PC-3 (cell line): ENCODE data around the gene RRP9. TPM values are rescaled to one million over a fixed set of nuclear protein-coding genes. Genes with fewer than 3 reads are reported as not detected.

Experiments used
- ATAC-seq: fragments of 200-7000 bp; cut with Tn5 transposase; 2 replicates; pipeline ENCODE4 v1.9.1; 2020; ENCODE audit warnings: mild to moderate bottlenecking, moderate library complexity
- BruUV-seq: library from RNA; stranded (reverse); fragments of 400-500 nt; replicated peaks from 2 replicates; lab custom pipeline; 2021; lab: Mats Ljungman, UMichigan
- CTCF ChIA-PET: fragments of 300-600 bp; sonication (Branson Sonifier 250); formaldehyde crosslinking; loops from one replicate; lab custom pipeline; 2022; ENCODE audit warnings: antibody characterized with exemption; lab: Charles Lee
- POLR2A ChIA-PET: fragments of 300-600 bp; sonication (Branson Sonifier 250); formaldehyde crosslinking; loops from one replicate; lab custom pipeline; 2022; ENCODE audit warnings: antibody characterized with exemption; ENCODE audit not compliant: unreplicated experiment; lab: Charles Lee
- DNase-seq: peaks from one replicate; pipeline ENCODE4 v3.0.0-alpha.2; 2015
- H2AFZ ChIP-seq: fragments of 300-600 bp; sonication (generic); 2 replicates; pipeline ENCODE4 v1.6.0; 2016; ENCODE audit warnings: antibody characterized with exemption, low read length
- H3F3A ChIP-seq: fragments of 300-600 bp; sonication (generic); one replicate; pipeline ENCODE4 v1.6.0; 2017; ENCODE audit warnings: antibody characterized with exemption, low read length, control low read depth, mild to moderate bottlenecking; ENCODE audit not compliant: unreplicated experiment
- H3K27ac ChIP-seq: fragments of 300-600 bp; sonication (generic); 2 replicates; pipeline ENCODE4 v1.5.1; 2016; ENCODE audit warnings: mild to moderate bottlenecking, low read length
- H3K27me3 ChIP-seq: fragments of 300-600 bp; sonication (generic); 2 replicates; pipeline ENCODE4 v1.6.1; 2016; ENCODE audit warnings: low read length, mixed read lengths
- H3K36me3 ChIP-seq: fragments of 300-600 bp; sonication (generic); 2 replicates; pipeline ENCODE4 v1.6.1; 2016; ENCODE audit warnings: low read depth, mixed run types, low read length, mixed read lengths
- H3K4me1 ChIP-seq: fragments of 300-600 bp; sonication (generic); 2 replicates; pipeline ENCODE4 v1.5.1; 2016; ENCODE audit warnings: low read length; ENCODE audit not compliant: insufficient read depth
- H3K4me2 ChIP-seq: fragments of 300-600 bp; sonication (generic); 2 replicates; pipeline ENCODE4 v1.6.0; 2016; ENCODE audit warnings: low read length
- H3K4me3 ChIP-seq: fragments of 300-600 bp; sonication (generic); 2 replicates; pipeline ENCODE4 v1.5.1; 2016; ENCODE audit warnings: mild to moderate bottlenecking, low read length, mixed read lengths
- H3K79me2 ChIP-seq: fragments of 300-600 bp; sonication (generic); 2 replicates; pipeline ENCODE4 v1.6.1; 2017; ENCODE audit warnings: low read length, mixed read lengths
- H3K9ac ChIP-seq: fragments of 300-600 bp; sonication (generic); 2 replicates; pipeline ENCODE4 v1.6.0; 2016; ENCODE audit warnings: mild to moderate bottlenecking, low read length
- H3K9me2 ChIP-seq: fragments of 300-600 bp; sonication (generic); replicated peaks from 2 replicates; pipeline ENCODE4 v1.6.1; 2016; ENCODE audit warnings: mixed run types, low read length, mixed read lengths
- H3K9me3 ChIP-seq: fragments of 300-600 bp; sonication (generic); 2 replicates; pipeline ENCODE4 v1.6.1; 2016; ENCODE audit warnings: low read length, mixed read lengths
- H4K20me1 ChIP-seq: fragments of 300-600 bp; sonication (generic); 2 replicates; pipeline ENCODE4 v1.6.1; 2016; ENCODE audit warnings: low read length, mixed read lengths
- CTCF ChIP-seq: fragments of 300-600 bp; sonication (generic); conservative IDR thresholded peaks from 2 replicates; pipeline ENCODE4 v1.5.1; 2017; ENCODE audit warnings: antibody characterized with exemption, low read depth, mild to moderate bottlenecking, low read length
- EZH2 ChIP-seq: fragments of 300-600 bp; sonication (generic); IDR thresholded peaks from one replicate; pipeline ENCODE4 v1.6.1; 2017; ENCODE audit warnings: antibody characterized with exemption, mild to moderate bottlenecking, low read length; ENCODE audit not compliant: unreplicated experiment
- EZH2phosphoT487 ChIP-seq: fragments of 300-600 bp; sonication (generic); IDR thresholded peaks from 2 replicates; pipeline ENCODE4 v1.6.1; 2018; ENCODE audit warnings: mild to moderate bottlenecking, antibody characterized with exemption, low read length, borderline replicate concordance
- intact Hi-C: fragments of 100-400 bp; cut with micrococcal nuclease; formaldehyde crosslinking; loops from 2 replicates; pipeline ENCODE4 v1.9.0; 2023
- total RNA-seq: library from RNA; depleted of rRNA; stranded (reverse); fragments of >200 nt; gene quantifications from 2 replicates; pipeline ENCODE4 v1.2.3, GENCODE V29; 2014

RRP9 gene
- total RNA-seq, 1 experiment from 2014 or later: 95.0 TPM

- ChIA-PET CTCF (no interaction called here), POLR2A (no interaction called here)
- Histone ChIP-seq H3K4me3 (no peak overlapping the region), H3K27me3 (no peaks in the 10 kb centered on the region), H3K79me2 (no peaks in the 10 kb centered on the region), H3K4me2 (no peak overlapping the region), H3K4me1 (0 out of 2 replicates have a peak, but pooled peaks cover 6% of the 10 kb centered on the region), H3F3A (no peaks in the 10 kb centered on the region), H3K9ac (no peak overlapping the region), H3K9me3 (no peaks in the 10 kb centered on the region), H2AFZ (no peak overlapping the region), H3K9me2 (no peaks in the 10 kb centered on the region), H4K20me1 (no peaks in the 10 kb centered on the region), H3K27ac (no peak overlapping the region), H3K36me3 (no peaks in the 10 kb centered on the region)
- ATAC-seq (no peak), DNase-seq (no peak)
- TF ChIP-seq EZH2phosphoT487 (no peak), CTCF (no peak), EZH2 (no peak)
- BruUV-seq: no TSS peak
- intact Hi-C loops: no loop called here
Measured at GRCh38 chr3:51950899-51951298, 9.2 kb upstream of the RRP9 start.

GRCh38 chr3:51949121-51949520 lies 7.4 kb upstream of the RRP9 start:
- ChIA-PET CTCF (no interaction called here), POLR2A (no interaction called here)
- TF ChIP-seq EZH2phosphoT487 (no peak), CTCF (no peak), EZH2 (no peak)

GRCh38 chr3:51948016-51948580 lies 6.4 kb upstream of the RRP9 start:
- ChIA-PET POLR2A (interaction anchor here (0.7 kb wide), 1 partner anchor 563 kb away, joined by 3 read pairs; the partner anchor contains the start of gene MANF), CTCF (no interaction called here)
- Histone ChIP-seq H3F3A (no peaks in the 10 kb centered on the region), H3K4me2 (no peak overlapping the region), H3K36me3 (no peaks in the 10 kb centered on the region), H3K79me2 (no peaks in the 10 kb centered on the region), H3K27me3 (no peaks in the 10 kb centered on the region), H3K9me2 (no peaks in the 10 kb centered on the region), H3K9me3 (no peaks in the 10 kb centered on the region), H3K9ac (no peak overlapping the region), H3K27ac (no peak overlapping the region), H2AFZ (no peak overlapping the region), H3K4me3 (no peak overlapping the region), H3K4me1 (peaks cover 6% of the 10 kb centered on the region), H4K20me1 (no peaks in the 10 kb centered on the region)
- BruUV-seq: no TSS peak
- ATAC-seq (no peak), DNase-seq (no peak)
- intact Hi-C loops: no loop called here
- TF ChIP-seq EZH2: no peak
- no peak for TF ChIP-seq CTCF
- no peak for TF ChIP-seq EZH2phosphoT487

More at GRCh38 chr3:51949121-51949520, 7.4 kb upstream of the RRP9 start:
- intact Hi-C loops: no loop called here
- no peaks in the 10 kb centered on the region for H4K20me1 ChIP-seq
- H3K4me3 ChIP-seq: no peak overlapping the region
- H3K79me2 ChIP-seq: no peaks in the 10 kb centered on the region
- H3K4me1 ChIP-seq: 0 out of 2 replicates have a peak, but pooled peaks cover 6% of the 10 kb centered on the region
- H2AFZ ChIP-seq: no peak overlapping the region
- no peak overlapping the region for H3K9ac ChIP-seq
- DNase-seq (no peak), ATAC-seq (no peak)
- no peaks in the 10 kb centered on the region for H3K9me3 ChIP-seq
- H3F3A ChIP-seq: no peaks in the 10 kb centered on the region
- BruUV-seq: no TSS peak
- no peaks in the 10 kb centered on the region for H3K36me3 ChIP-seq
- H3K4me2 ChIP-seq: no peak overlapping the region
- H3K27ac ChIP-seq: no peak overlapping the region
- no peaks in the 10 kb centered on the region for H3K9me2 ChIP-seq
- H3K27me3 ChIP-seq: no peaks in the 10 kb centered on the region
